ENCODE measurements around the gene NPAS3.

GRCh38 chr14:33068040-33068439 lies 129.4 kb downstream of the NPAS3 start:
- TF ChIP-seq CTCF (IDR thresholded peaks at IDR 0.05; ENCODE audit: extremely low read depth in 1 of 2, insufficient read depth in 1 of 2, low read depth in 1 of 2, low read length in 2 of 2) (no peak), POLR2A (IDR thresholded peaks at IDR 0.05; ENCODE audit: low read depth, low read length) (no peak), MYC (IDR thresholded peaks at IDR 0.05; ENCODE audit: low read depth, low read length) (no peak)

Data from endothelial cell of umbilical vein (primary cell).